ENCODE measurements around the gene NUP153.
"Not testable (repeated sequence)": the region's sequence is repeated elsewhere in the genome, so short reads cannot be mapped to it uniquely, and the experiment has no call there.

NUP153 gene

GRCh38 chr6:17712576-17712975, 5.9 kb upstream of the NUP153 start:
- no peak for DNase-seq

- DNase-seq, result no peak
Measured at GRCh38 chr6:17710331-17710730, 3.6 kb upstream of the NUP153 start.

DNA sequence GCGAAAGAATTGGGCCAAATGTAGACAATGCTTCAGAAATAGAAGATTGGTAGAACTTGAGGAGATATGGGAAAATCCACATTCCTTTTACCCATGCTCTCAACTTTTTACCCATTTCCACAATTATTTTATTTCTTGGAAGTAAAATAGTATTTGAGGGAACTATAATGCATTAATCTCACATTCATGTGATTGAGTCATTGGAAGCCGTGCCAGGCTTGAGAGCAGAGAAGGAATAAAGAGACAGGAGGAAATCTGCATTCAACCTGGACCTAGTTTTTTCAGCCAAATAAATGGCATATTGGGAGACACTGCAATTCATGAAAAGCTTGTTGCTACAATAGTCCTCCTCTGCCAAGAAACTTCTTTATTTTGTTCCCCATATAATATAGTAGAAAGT, 2.8 kb upstream of the NUP153 start:
- no peak for DNase-seq

DNA sequence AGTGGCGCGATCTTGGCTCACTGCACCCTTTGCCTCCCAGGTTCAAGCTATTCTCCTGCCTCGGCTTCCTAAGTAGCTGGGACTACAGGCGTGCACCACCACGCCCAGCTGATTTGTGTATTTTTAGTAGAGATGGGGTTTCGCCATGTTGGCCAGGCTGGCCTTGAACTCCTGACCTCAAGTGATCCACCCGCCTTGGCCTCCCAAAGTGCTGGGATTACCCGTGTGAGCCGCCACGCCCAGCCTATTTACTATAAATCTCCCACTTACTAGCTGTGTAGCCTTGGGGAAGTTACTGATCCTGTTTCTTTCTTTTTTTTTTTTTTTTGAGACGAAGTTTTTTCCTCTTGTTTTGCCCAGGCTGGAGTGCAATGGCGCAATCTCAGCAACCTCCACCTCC, 1.3 kb upstream of the NUP153 start:
- DNase-seq, result not testable (repeated sequence)

GRCh38 chr6:17707371-17707651, 586 bp upstream of the NUP153 start:
- DNase-seq, result no peak

DNA sequence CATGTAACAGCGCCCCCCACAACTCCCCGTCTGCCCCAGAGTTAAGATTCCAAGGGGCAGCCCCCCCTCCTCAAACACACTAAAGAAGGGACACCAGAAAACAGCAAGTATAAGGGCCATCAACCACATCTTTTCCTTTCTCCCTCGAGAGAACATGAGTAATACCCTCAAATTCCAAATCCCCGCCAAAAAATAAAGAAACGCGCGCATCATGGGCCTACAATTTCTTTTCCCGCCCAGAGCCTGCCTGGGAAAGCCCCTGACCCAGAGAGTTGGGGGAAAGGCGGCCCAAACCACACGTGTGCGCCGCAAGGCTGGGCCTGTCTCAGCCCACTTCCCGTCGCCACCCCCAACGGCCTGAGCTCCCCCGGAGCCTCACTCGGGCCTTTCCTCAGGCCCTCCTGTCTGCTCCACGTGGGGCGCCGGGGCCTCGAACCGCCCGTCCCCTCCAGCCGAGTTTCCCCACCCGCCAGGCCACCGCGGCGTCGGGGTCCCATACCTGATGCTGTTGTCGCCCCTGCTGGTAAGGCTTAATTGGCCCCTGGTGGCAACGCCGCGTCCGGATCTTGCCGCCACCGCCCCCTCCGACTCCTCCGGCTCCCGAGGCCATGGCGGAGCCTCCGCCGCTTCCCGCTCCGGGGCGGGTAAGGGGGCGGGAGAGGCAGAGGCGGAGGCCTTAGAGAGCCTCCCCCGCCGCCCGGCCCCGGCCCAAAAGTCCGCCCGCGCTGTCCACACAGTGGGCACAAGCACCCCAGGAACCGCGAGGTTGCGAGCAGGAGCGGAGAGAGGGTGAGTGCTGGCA, 746 bp downstream of the NUP153 start:
- peak; percentile 77 for DNase-seq

GRCh38 chr6:17705428-17705777, 1.3 kb downstream of the NUP153 start:
- DNase-seq, result no peak

DNA sequence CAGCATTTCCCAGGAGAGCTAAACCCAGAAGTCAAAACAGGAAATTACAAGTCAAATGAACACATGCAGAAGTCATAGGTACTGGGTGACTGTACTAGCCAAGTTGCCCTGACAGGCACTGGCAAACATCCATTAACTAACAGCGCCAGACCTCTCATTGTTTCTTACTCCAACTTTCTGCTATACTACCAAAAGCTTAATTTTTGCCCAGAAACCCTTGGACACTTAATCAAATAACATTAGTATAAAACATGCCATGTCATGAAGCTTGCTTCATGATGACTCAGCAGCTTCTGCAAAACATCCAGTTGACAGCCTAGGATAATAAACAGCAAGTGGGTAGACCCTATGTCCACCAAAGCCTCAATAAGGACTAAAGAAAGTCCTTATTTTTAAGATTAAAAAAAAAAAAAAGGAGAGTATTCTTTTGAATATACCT, 3.5 kb downstream of the NUP153 start:
- no peak for DNase-seq

DNA sequence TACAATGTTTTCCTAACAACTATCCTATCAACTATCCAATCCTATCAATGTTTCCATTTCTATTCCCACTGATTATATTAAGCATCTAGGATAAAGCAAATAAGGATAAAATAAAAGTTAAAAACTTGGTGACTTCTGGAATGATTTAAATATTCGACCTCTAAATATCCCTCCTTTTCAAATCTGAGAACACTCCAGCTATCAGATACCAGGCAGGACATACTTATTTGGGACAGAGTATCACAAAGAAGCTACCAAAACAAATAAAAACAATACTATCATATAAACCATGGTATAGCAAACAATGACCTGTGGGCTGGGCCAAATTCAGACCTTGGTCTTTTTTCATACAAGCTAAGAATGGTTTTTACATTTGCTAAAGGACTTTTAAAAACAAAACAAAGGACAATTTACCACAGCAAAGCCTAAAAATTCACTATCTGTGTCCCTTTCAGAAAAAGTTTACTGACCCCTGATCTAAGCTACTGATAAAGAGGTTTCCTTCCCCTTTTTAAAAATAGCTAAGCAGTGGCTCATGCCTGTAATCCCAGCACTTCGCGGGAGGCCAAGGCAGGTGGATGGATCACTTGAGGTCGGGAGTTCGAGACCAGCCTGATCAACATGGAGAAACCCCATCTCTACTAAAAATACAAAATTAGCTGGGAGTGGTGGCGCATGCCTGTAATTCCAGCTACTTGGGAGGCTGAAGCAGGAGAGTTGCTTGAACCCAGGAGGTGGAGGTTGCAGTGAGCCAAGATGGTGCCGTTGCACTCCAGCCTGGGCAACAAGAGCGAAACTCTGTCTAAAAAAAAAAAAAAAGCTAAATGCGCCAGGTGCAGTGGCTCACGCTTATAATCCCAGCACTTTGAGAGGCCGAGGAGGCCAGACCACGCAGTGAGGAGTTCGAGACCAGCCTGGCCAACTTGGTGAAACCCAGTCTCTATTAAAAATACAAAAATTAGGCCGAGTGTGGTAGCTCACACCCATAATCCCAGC, 6.0 kb downstream of the NUP153 start:
- DNase-seq, result no peak

GRCh38 chr6:17691925-17692538, 14.7 kb downstream of the NUP153 start:
- no peak for DNase-seq

DNA sequence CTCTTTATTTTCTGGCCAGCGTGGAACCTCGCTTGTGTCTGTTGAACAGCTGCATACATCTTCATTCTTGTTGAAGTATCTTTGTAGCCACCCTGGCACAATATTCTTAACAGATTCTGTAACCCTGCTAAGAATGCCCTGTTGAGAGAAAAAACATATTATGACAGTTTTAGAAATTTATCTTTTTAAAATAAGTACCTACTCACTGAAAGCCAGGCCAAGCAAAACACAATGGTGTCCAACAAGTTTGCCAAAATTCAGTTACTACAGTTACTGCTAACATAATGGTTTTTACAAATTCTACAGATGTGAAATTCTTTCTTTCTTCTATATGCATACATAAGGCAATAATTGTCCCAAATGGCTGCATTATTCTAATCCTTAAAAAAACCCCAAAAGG, 18.2 kb downstream of the NUP153 start:
- no peak for DNase-seq

DNA sequence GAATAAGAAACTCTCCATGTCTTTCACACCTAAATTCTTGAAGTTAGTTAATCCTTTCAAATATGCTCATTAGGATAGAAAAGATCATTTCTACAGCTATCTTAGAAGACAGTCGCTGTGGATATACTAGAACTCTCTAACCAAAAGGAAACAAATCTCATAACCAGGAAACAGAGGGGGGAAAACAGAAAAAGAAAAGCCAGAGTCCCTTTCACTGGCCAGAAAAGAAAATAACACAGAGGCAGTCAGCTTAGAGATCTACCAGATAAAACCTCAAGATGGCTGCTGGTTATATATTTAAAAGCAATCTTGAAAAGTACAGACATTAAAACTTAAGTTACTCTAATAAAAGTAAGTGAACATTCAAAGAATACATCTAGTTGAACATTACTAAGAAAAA, 19.6 kb downstream of the NUP153 start:
- DNase-seq, result no peak

GRCh38 chr6:17684134-17684533, 22.6 kb downstream of the NUP153 start:
- DNase-seq, result no peak

DNA sequence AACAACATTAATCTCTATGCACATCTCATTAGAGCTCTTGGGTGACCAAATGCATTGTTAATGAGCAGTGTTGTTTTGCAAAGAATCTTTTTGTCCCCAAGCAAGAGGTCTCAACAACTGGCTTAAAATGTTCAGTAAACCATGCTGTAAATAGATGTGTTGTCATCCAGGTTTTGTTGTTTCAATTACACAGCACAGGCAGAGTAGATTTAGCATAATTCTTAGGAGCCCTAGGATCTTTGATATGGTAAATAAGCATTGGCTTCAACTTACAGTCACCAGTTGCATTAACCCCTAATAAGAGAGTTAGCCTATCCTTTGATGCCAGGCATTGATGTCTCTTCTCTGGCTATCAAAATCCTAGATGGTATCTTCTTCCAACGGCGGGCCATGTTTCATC, 23.3 kb downstream of the NUP153 start:
- DNase-seq, result no peak

GRCh38 chr6:17679726-17680125, 27.0 kb downstream of the NUP153 start:
- DNase-seq, result no peak

GRCh38 chr6:17677602-17678001, 29.1 kb downstream of the NUP153 start:
- DNase-seq, result no peak

DNA sequence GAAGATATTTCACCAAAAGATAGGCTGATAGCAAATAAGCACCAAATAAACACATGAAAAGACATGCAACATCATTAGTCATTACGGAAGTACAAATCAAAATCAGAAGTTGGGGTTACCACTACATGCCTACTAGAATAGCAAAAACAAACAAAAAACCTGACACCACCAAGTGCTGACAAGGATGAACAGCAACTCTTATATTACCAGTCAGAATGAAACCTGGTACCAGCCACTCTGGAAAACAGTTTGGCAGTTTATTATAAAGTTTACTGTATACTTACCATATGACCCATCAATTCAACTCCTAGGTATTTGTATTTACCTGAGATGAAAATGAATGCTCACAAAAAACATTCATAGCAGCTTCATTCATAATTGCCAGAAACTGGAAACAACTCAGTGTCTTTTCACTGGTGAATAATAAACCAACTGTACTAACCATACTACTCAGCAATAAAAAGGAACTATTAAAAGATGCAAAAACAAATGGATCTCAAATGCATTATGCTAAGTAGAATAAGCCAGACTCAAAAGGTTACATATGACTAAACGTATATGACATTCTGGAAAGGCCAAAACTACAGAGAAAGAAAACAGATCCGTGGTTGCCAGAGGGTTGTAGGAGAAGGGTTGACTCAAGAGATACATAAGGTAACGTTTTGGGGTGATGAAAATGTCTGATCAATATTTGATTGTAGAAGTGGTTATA, 33.0 kb downstream of the NUP153 start:
- DNase-seq, result no peak

DNA sequence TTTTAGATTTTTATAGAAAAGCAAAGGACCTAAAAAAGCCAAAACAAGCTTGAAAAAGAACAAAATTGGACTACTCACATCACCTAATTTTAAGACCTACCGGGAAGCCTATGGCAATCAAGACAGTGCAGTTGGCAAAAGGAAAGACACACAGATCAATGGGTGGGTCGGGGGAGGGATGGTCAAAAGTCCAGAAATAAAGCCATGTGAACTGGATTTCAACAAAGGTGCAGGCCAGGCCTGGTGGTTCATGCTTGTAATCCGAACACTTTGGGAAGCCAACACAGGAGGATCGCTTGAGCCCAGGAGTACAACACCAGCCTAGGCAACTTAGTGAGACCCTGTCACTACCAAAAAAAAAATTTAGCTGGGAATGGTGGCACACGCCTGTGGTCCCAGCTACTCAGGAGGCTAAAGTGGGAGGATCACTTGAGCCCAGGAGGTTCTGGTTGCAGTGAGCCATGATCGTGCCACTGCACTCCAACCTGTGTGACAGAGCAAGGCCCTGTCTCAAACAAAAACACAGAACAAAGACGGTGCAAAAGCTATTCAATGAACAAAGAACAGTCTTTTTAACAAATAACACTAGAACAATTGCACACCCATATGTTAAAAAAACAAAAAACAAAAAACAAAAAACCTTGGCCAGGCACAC, 34.5 kb downstream of the NUP153 start:
- DNase-seq, result no peak

DNA sequence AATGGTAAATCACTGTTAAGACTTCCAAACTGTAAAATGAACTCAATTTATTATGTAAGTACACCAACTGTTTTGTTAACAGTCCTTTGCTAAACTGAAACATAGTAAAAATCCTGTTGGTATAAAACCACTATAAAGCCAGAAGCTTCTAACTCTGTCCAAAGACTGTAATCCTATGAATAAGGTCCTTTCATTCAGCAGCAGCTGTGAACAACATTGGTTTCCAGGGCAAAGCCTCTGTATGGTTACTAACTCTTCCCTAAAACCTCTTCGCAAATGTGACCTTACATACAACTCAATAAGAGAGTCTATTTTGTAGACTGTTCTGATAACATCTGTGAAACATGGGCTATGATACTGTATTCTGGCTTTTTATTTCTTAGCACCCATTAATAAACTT, 40.1 kb downstream of the NUP153 start:
- DNase-seq, result no peak

- DNase-seq, result no peak
Measured at GRCh38 chr6:17665132-17665531, 41.6 kb downstream of the NUP153 start.

DNA sequence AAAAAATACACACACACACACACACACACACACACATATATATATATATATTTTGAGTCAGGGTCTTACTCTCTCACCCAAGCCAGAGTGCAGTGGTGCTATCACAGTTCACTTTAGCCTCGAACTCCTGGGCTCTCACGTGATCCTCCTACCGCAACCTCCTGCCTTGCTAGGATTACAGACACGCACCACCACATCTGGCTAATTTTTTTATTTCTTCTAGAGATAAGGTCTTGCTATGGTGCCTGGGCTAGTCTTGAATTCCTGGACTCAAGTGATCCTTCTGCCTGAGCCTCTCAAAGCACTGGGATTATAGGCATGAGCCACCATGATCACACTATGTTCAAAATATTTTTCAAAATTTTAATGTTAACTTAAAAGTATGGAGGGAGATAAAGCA, 43.5 kb downstream of the NUP153 start:
- DNase-seq, result no peak

- no peak for DNase-seq
Measured at GRCh38 chr6:17662585-17662984, 44.1 kb downstream of the NUP153 start.

- no peak for DNase-seq
Measured at GRCh38 chr6:17656644-17657043, 50.1 kb downstream of the NUP153 start.

All from activated T-cell treated with anti-CD3 and anti-CD28 coated beads for 4 hours (primary cell).